ENCODE data around the gene FYN.

GRCh38 chr6:111676383-111676782 lies 196.9 kb downstream of the FYN start:
- TF ChIP-seq POLR2AphosphoS5 (IDR thresholded peaks at IDR 0.05; ENCODE audit: low read depth, low read length) (no peak), TAF1 (IDR thresholded peaks at IDR 0.05; ENCODE audit: borderline replicate concordance, low read depth, low read length) (no peak), POLR2A (IDR thresholded peaks at IDR 0.05; ENCODE audit: low read depth, low read length) (no peak)
